ENCODE measurements around the gene PDPK1. TPM values are rescaled to one million over a fixed set of nuclear protein-coding genes. Genes with fewer than 3 reads are reported as not detected.

PDPK1 gene
- total and polyA plus RNA-seq, 4 donors = 12.1 to 28.1 (median 18.2) TPM

GRCh38 chr16:2531696-2532493 is 5.9 kb upstream of the PDPK1 start:
- TF ChIP-seq FOXA1 (IDR thresholded peaks at IDR 0.05) = peak; percentile 19
- TF ChIP-seq FOXA2 (IDR thresholded peaks at IDR 0.05) = no peak
- TF ChIP-seq RAD21 (IDR thresholded peaks at IDR 0.05) = no peak
- peak; percentile 49 for TF ChIP-seq YY1 (IDR thresholded peaks at IDR 0.05)
- peak; percentile 74 for TF ChIP-seq SP1 (IDR thresholded peaks at IDR 0.05)
- TF ChIP-seq, protein P1, sequence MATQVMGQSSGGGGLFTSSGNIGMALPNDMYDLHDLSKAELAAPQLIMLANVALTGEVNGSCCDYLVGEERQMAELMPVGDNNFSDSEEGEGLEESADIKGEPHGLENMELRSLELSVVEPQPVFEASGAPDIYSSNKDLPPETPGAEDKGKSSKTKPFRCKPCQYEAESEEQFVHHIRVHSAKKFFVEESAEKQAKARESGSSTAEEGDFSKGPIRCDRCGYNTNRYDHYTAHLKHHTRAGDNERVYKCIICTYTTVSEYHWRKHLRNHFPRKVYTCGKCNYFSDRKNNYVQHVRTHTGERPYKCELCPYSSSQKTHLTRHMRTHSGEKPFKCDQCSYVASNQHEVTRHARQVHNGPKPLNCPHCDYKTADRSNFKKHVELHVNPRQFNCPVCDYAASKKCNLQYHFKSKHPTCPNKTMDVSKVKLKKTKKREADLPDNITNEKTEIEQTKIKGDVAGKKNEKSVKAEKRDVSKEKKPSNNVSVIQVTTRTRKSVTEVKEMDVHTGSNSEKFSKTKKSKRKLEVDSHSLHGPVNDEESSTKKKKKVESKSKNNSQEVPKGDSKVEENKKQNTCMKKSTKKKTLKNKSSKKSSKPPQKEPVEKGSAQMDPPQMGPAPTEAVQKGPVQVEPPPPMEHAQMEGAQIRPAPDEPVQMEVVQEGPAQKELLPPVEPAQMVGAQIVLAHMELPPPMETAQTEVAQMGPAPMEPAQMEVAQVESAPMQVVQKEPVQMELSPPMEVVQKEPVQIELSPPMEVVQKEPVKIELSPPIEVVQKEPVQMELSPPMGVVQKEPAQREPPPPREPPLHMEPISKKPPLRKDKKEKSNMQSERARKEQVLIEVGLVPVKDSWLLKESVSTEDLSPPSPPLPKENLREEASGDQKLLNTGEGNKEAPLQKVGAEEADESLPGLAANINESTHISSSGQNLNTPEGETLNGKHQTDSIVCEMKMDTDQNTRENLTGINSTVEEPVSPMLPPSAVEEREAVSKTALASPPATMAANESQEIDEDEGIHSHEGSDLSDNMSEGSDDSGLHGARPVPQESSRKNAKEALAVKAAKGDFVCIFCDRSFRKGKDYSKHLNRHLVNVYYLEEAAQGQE (IDR thresholded peaks at IDR 0.05) = peak; percentile 62
- TF ChIP-seq HNF4G (IDR thresholded peaks at IDR 0.05) = no peak
- TF ChIP-seq, protein P2, sequence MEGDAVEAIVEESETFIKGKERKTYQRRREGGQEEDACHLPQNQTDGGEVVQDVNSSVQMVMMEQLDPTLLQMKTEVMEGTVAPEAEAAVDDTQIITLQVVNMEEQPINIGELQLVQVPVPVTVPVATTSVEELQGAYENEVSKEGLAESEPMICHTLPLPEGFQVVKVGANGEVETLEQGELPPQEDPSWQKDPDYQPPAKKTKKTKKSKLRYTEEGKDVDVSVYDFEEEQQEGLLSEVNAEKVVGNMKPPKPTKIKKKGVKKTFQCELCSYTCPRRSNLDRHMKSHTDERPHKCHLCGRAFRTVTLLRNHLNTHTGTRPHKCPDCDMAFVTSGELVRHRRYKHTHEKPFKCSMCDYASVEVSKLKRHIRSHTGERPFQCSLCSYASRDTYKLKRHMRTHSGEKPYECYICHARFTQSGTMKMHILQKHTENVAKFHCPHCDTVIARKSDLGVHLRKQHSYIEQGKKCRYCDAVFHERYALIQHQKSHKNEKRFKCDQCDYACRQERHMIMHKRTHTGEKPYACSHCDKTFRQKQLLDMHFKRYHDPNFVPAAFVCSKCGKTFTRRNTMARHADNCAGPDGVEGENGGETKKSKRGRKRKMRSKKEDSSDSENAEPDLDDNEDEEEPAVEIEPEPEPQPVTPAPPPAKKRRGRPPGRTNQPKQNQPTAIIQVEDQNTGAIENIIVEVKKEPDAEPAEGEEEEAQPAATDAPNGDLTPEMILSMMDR (IDR thresholded peaks at IDR 0.05; ENCODE audit: low read depth, low read length, missing input control) = no peak
- TF ChIP-seq RXRA (IDR thresholded peaks at IDR 0.05) = no peak
- peak in 1 of 2 donors; percentile 52 for TF ChIP-seq GABPA (IDR thresholded peaks at IDR 0.05 in 1 of 2, conservative IDR thresholded peaks at IDR 0.05 in 1 of 2)
- no peak for TF ChIP-seq JUND (IDR thresholded peaks at IDR 0.05)
- no peak for TF ChIP-seq MAX (IDR thresholded peaks at IDR 0.05)
- peak in 1 of 2 donors; percentile 32 for TF ChIP-seq EGR1 (IDR thresholded peaks at IDR 0.05; ENCODE audit: low read depth in 2 of 2)
- TF ChIP-seq NR2F2 (IDR thresholded peaks at IDR 0.05) = no peak
- TF ChIP-seq TAF1 (conservative IDR thresholded peaks at IDR 0.05) = no peak
- TF ChIP-seq ATF3 (IDR thresholded peaks at IDR 0.05) = no peak
- TF ChIP-seq ZBTB33 (IDR thresholded peaks at IDR 0.05) = no peak
- TF ChIP-seq HNF4A (conservative IDR thresholded peaks at IDR 0.05) = no peak
- peaks cover 8 to 29% (median 15%) of the 10 kb centered on the region in 4 donors for H3K4me1 ChIP-seq (ENCODE audit: control insufficient read depth in 4 of 4, insufficient read depth in 4 of 4, low read length in 3 of 4)
- peak; percentile 97 for DNase-seq (ENCODE audit: low spot score)
- H3K9me3 ChIP-seq (ENCODE audit: control insufficient read depth in 4 of 4, low read length in 3 of 4) = no peaks in the 10 kb centered on the region
- H3K4me3 ChIP-seq (ENCODE audit: low read depth in 1 of 3, low read length in 3 of 3) = peak overlapping the region; percentile 42 to 59 (median 52)
- WGBS = under 1% methylated on average over 84 of the region's 84 CpGs
- H3K27ac ChIP-seq (ENCODE audit: low read depth in 1 of 2, low read length in 2 of 2) = peak overlapping the region; percentile 98
- no peaks in the 10 kb centered on the region for H3K27me3 ChIP-seq (ENCODE audit: control insufficient read depth in 4 of 4, insufficient read depth in 4 of 4, low read length in 3 of 4)
- peak overlapping the region; percentile 81 to 89 for H3K9ac ChIP-seq (ENCODE audit: low read depth in 1 of 2, low read length in 2 of 2)
- H3K36me3 ChIP-seq (ENCODE audit: control insufficient read depth in 4 of 4, insufficient read depth in 3 of 4, low read depth in 1 of 4, low read length in 3 of 4) = peaks cover 0 to 6% (median 0%) of the 10 kb centered on the region in 4 donors
